ENCODE measurements around the gene C14orf39.

DNA sequence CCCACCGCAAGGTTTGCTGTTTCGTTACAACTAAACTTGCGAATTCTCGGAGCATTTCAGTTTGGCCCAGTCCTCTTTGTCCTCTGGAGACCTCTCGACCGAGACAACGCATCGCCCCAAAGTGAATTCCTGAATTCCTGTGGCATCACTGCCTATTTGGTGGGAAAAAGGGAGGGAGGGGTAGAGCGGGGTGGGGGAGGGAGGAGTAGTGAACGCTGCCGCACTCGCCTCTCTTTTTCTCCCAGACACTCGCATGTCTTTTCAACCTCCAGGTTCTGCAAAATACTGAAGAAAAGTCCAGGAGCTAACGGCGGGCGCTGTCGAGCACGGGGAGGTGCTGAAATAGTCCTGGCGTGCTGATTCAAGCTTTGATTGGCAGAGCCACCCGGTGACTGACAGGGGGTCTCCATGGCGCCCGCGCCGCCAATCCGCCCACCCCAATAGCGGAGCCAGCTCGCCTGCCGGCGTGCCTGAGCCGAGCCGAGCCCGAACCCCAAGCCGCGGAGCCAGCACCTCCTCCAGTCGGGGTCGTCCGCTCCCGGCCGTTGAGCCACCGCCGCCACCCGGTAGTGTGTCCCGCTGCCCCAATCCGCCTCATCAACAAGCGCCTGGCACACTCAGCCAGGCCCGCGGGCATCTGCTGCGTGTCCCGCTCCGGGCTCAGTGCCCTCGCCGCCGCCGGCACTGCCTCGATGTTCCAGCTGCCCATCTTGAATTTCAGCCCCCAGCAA lies 23.0 kb upstream of the C14orf39 start, which contains the start of gene SIX6:
- TF ChIP-seq EZH2phosphoT487 (IDR thresholded peaks at IDR 0.05; ENCODE audit: borderline replicate concordance, low read length) (no peak), EZH2 (IDR thresholded peaks at IDR 0.05; ENCODE audit: low read length, unreplicated experiment) (no peak)
- TF ChIP-seq, protein P1, sequence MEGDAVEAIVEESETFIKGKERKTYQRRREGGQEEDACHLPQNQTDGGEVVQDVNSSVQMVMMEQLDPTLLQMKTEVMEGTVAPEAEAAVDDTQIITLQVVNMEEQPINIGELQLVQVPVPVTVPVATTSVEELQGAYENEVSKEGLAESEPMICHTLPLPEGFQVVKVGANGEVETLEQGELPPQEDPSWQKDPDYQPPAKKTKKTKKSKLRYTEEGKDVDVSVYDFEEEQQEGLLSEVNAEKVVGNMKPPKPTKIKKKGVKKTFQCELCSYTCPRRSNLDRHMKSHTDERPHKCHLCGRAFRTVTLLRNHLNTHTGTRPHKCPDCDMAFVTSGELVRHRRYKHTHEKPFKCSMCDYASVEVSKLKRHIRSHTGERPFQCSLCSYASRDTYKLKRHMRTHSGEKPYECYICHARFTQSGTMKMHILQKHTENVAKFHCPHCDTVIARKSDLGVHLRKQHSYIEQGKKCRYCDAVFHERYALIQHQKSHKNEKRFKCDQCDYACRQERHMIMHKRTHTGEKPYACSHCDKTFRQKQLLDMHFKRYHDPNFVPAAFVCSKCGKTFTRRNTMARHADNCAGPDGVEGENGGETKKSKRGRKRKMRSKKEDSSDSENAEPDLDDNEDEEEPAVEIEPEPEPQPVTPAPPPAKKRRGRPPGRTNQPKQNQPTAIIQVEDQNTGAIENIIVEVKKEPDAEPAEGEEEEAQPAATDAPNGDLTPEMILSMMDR (conservative IDR thresholded peaks at IDR 0.05; ENCODE audit: low read depth, low read length): no peak

Measured in PC-3 (cell line).